ENCODE measurements around the gene ALDH16A1. TPM values are rescaled to one million over a fixed set of nuclear protein-coding genes. Genes with fewer than 3 reads are reported as not detected.

The ALDH16A1 gene
- total RNA-seq, 2 donors from 2014 or later = 9.5 to 18.5 TPM

- Histone ChIP-seq H3K9me3 (no peaks in the 10 kb centered on the region), H3K4me3 (peak within 1 kb of the TSS; percentile 83 to 98), H3K36me3 (peaks cover 38% of the 10 kb centered on the region), H3K27me3 (no peaks in the 10 kb centered on the region), H3K4me1 (peaks cover 0 to 28% of the 10 kb centered on the region in 2 donors), H3K27ac (peak within 1 kb of the TSS; percentile 85 to 96)
- DNase-seq (ENCODE audit: low spot score) = peak; percentile 100
- peak in 1 of 2 donors; percentile 18 for TF ChIP-seq CTCF (IDR thresholded peaks at IDR 0.05)
Observed at GRCh38 chr19:49487277-49488045, 34.4 kb downstream of the ALDH16A1 start, which contains the start of gene RPL13A. Gene RPL13A, plus strand, starts transcription at chr19:49487608. Its CDS starts 22 bp downstream, at chr19:49487630.

GRCh38 chr19:49488046-49488862, 35.2 kb downstream of the ALDH16A1 start:
- no peak for TF ChIP-seq CTCF (IDR thresholded peaks at IDR 0.05)
- Histone ChIP-seq H3K4me1 (peaks cover 0 to 28% of the 10 kb centered on the region in 2 donors), H3K27ac (peak overlapping the region; percentile 85 to 96), H3K27me3 (no peaks in the 10 kb centered on the region), H3K9me3 (no peaks in the 10 kb centered on the region), H3K36me3 (peaks cover 46% of the 10 kb centered on the region), H3K4me3 (peak overlapping the region; percentile 83 to 98)
- DNase-seq (ENCODE audit: low spot score) = no peak

GRCh38 chr19:49488863-49489537, 36.0 kb downstream of the ALDH16A1 start:
- peaks cover 0 to 28% of the 10 kb centered on the region in 2 donors for H3K4me1 ChIP-seq
- no peak for DNase-seq (ENCODE audit: low spot score)
- peak overlapping the region; percentile 11 to 96 for H3K27ac ChIP-seq
- no peaks in the 10 kb centered on the region for H3K9me3 ChIP-seq
- H3K36me3 ChIP-seq = peaks cover 48% of the 10 kb centered on the region
- H3K4me3 ChIP-seq = peak overlapping the region; percentile 83 to 98
- no peak for TF ChIP-seq CTCF (IDR thresholded peaks at IDR 0.05)
- no peaks in the 10 kb centered on the region for H3K27me3 ChIP-seq

- Histone ChIP-seq H3K27ac (peak overlapping the region; percentile 11 to 96), H3K27me3 (no peaks in the 10 kb centered on the region), H3K4me3 (peak overlapping the region; percentile 83 to 98), H3K9me3 (no peaks in the 10 kb centered on the region), H3K4me1 (peaks cover 0 to 28% of the 10 kb centered on the region in 2 donors), H3K36me3 (peaks cover 48% of the 10 kb centered on the region)
- no peak for DNase-seq (ENCODE audit: low spot score)
- TF ChIP-seq CTCF (IDR thresholded peaks at IDR 0.05) = no peak
Observed at GRCh38 chr19:49489601-49490167, 36.7 kb downstream of the ALDH16A1 start.

GRCh38 chr19:49490287-49491029, 37.4 kb downstream of the ALDH16A1 start:
- no peak for TF ChIP-seq CTCF (IDR thresholded peaks at IDR 0.05)
- Histone ChIP-seq H3K36me3 (peaks cover 48% of the 10 kb centered on the region), H3K27me3 (no peaks in the 10 kb centered on the region), H3K4me3 (no peak overlapping the region), H3K27ac (peak overlapping the region in 1 of 2 donors; percentile 96), H3K4me1 (peaks cover 0 to 30% of the 10 kb centered on the region in 2 donors), H3K9me3 (no peaks in the 10 kb centered on the region)
- DNase-seq (ENCODE audit: low spot score) = no peak

Data from right atrium auricular region (tissue), 2 donors.